ENCODE data around the gene KRTAP10-12.
"Not testable (repeated sequence)": the region's sequence is repeated elsewhere in the genome, so short reads cannot be mapped to it uniquely, and the experiment has no call there.

The KRTAP10-12 gene

GRCh38 chr21:44670642-44671432 lies 26.1 kb upstream of the KRTAP10-12 start:
- no peak for DNase-seq (ENCODE audit: low read depth in 3 of 3, low spot score in 1 of 3)

GRCh38 chr21:44671911-44672310 lies 25.1 kb upstream of the KRTAP10-12 start:
- DNase-seq (ENCODE audit: low read depth in 3 of 3, low spot score in 1 of 3) = no peak

- no peak for DNase-seq (ENCODE audit: low read depth in 3 of 3, low spot score in 1 of 3)
These were observed 19.1 kb upstream of the KRTAP10-12 start for GRCh38 chr21:44677881-44678280.

- DNase-seq (ENCODE audit: low read depth in 3 of 3, low spot score in 1 of 3) = no peak
These were observed 15.8 kb upstream of the KRTAP10-12 start for GRCh38 chr21:44681152-44681551.

- no peak for DNase-seq (ENCODE audit: low read depth in 3 of 3, low spot score in 1 of 3)
These were observed 15.0 kb upstream of the KRTAP10-12 start, which contains the start of gene KRTAP12-1 for GRCh38 chr21:44681861-44682579. KRTAP12-1 (minus strand) TSS chr21:44682163; CDS start chr21:44682123, 40 bp downstream.

- DNase-seq (ENCODE audit: low read depth in 3 of 3, low spot score in 1 of 3) = no peak
These were observed 14.3 kb upstream of the KRTAP10-12 start for GRCh38 chr21:44682580-44683151.

- DNase-seq (ENCODE audit: low read depth in 3 of 3, low spot score in 1 of 3) = no peak
These were observed 12.9 kb upstream of the KRTAP10-12 start for GRCh38 chr21:44684077-44684476.

- DNase-seq (ENCODE audit: low read depth in 3 of 3, low spot score in 1 of 3) = no peak
These were observed 12.5 kb upstream of the KRTAP10-12 start for GRCh38 chr21:44684483-44684882.

- DNase-seq (ENCODE audit: low read depth in 3 of 3, low spot score in 1 of 3) = not testable (repeated sequence)
These were observed 11.9 kb upstream of the KRTAP10-12 start for GRCh38 chr21:44685050-44685449.

GRCh38 chr21:44686000-44686781 lies 10.8 kb upstream of the KRTAP10-12 start:
- no peak for DNase-seq (ENCODE audit: low read depth in 3 of 3, low spot score in 1 of 3)

- DNase-seq (ENCODE audit: low read depth in 3 of 3, low spot score in 1 of 3) = no peak
These were observed 10.0 kb upstream of the KRTAP10-12 start for GRCh38 chr21:44686843-44687561.

- no peak for DNase-seq (ENCODE audit: low read depth in 3 of 3, low spot score in 1 of 3)
These were observed 9.3 kb upstream of the KRTAP10-12 start for GRCh38 chr21:44687671-44688070.

GRCh38 chr21:44689740-44690139 lies 7.2 kb upstream of the KRTAP10-12 start:
- DNase-seq (ENCODE audit: low read depth in 3 of 3, low spot score in 1 of 3) = not testable (repeated sequence)

GRCh38 chr21:44691686-44692085 lies 5.3 kb upstream of the KRTAP10-12 start:
- DNase-seq (ENCODE audit: low read depth in 3 of 3, low spot score in 1 of 3) = no peak

GRCh38 chr21:44692798-44693512 lies 4.0 kb upstream of the KRTAP10-12 start:
- DNase-seq (ENCODE audit: low read depth in 3 of 3, low spot score in 1 of 3) = no peak

- no peak for DNase-seq (ENCODE audit: low read depth in 3 of 3, low spot score in 1 of 3)
These were observed 2.2 kb upstream of the KRTAP10-12 start for GRCh38 chr21:44694776-44695175.

- no peak for DNase-seq (ENCODE audit: low read depth in 3 of 3, low spot score in 1 of 3)
These were observed 1.8 kb upstream of the KRTAP10-12 start for GRCh38 chr21:44695184-44695583.

- no peak for DNase-seq (ENCODE audit: low read depth in 3 of 3, low spot score in 1 of 3)
These were observed 1.3 kb upstream of the KRTAP10-12 start for GRCh38 chr21:44695641-44696040.

- DNase-seq (ENCODE audit: low read depth in 3 of 3, low spot score in 1 of 3) = no peak
These were observed 400 bp upstream of the KRTAP10-12 start for GRCh38 chr21:44696572-44696971.

All from stimulated activated CD4-positive, alpha-beta T cell treated with anti-CD3 and anti-CD28 coated beads, TNF-alpha, amount 100 ng/mL, for 1 hour (primary cell).